Smooth muscle cell (in vitro differentiated cells): ENCODE measurements around the gene CXCL9. TPM values are rescaled to one million over a fixed set of nuclear protein-coding genes. Genes with fewer than 3 reads are reported as not detected.

Experiments used
- DNase-seq: peaks from one replicate; lab custom pipeline; 2025; ENCODE audit not compliant: unreplicated experiment; lab: John Stamatoyannopoulos, UW
- H2AFZ ChIP-seq: fragments of 200-600 bp; sonication (generic); 2 replicates; pipeline ENCODE4 v1.6.0; 2016; ENCODE audit warnings: antibody characterized with exemption, low read depth, mild to moderate bottlenecking
- H3F3A ChIP-seq: fragments of 200-600 bp; sonication (generic); 2 replicates; pipeline ENCODE4 v1.6.0; 2017; ENCODE audit warnings: antibody characterized with exemption, low read depth
- H3K27ac ChIP-seq: fragments of 200-600 bp; sonication (generic); 2 replicates; pipeline ENCODE4 v1.5.1; 2016; ENCODE audit warnings: low read depth, mild to moderate bottlenecking
- H3K27me3 ChIP-seq: fragments of 200-600 bp; sonication (generic); 2 replicates; pipeline ENCODE4 v1.6.1; 2016; ENCODE audit warnings: low read depth, mild to moderate bottlenecking
- H3K36me3 ChIP-seq: fragments of 200-600 bp; sonication (generic); 2 replicates; pipeline ENCODE4 v1.5.1; 2016; ENCODE audit warnings: low read depth
- H3K4me1 ChIP-seq: fragments of 200-600 bp; sonication (generic); 2 replicates; pipeline ENCODE4 v1.5.1; 2016; ENCODE audit warnings: low read depth
- H3K4me2 ChIP-seq: fragments of 200-600 bp; sonication (generic); 2 replicates; pipeline ENCODE4 v1.6.0; 2016; ENCODE audit warnings: mild to moderate bottlenecking
- H3K4me3 ChIP-seq: fragments of 200-600 bp; sonication (generic); 2 replicates; pipeline ENCODE4 v1.5.1; 2016; ENCODE audit warnings: mild to moderate bottlenecking
- H3K79me2 ChIP-seq: fragments of 200-600 bp; sonication (generic); 2 replicates; pipeline ENCODE4 v1.6.0; 2016; ENCODE audit warnings: low read depth, mild to moderate bottlenecking
- H3K9ac ChIP-seq: fragments of 200-600 bp; sonication (generic); 2 replicates; pipeline ENCODE4 v1.6.0; 2016; ENCODE audit warnings: low read depth
- H3K9me3 ChIP-seq: fragments of 200-600 bp; sonication (generic); replicated peaks from 2 replicates; pipeline ENCODE4 v1.5.1; 2016; ENCODE audit warnings: low read depth
- H4K20me1 ChIP-seq: fragments of 200-600 bp; sonication (generic); 2 replicates; pipeline ENCODE4 v1.6.0; 2016; ENCODE audit warnings: low read depth
- WGBS: methylation state at CpG from one replicate; pipeline ENCODE4 v1.1.7; 2016; ENCODE audit warnings: low lambda C conversion rate; 5-methylcytosine and 5-hydroxymethylcytosine counted together
- polyA plus RNA-seq: library from polyadenylated mRNA; unstranded; fragments of >200 nt; fragmentation: Nextera tagmentation; extraction: Ambion mirVana; gene quantifications from 2 replicates; pipeline ENCODE4 v1.2.1, GENCODE V29; 2016
- total RNA-seq: library from RNA; depleted of rRNA; stranded (reverse); fragments of >200 nt; gene quantifications from 2 replicates; pipeline ENCODE4 v1.2.3, GENCODE V29; 2014
- TF ChIP-seq, protein P1 (sequence below): fragments of 200-600 bp; sonication (generic); IDR thresholded peaks from 2 replicates; pipeline ENCODE4 v1.5.1; 2017; ENCODE audit warnings: borderline replicate concordance, mild to moderate bottlenecking, antibody characterized with exemption; ENCODE audit not compliant: insufficient read depth, poor library complexity, severe bottlenecking

The CXCL9 gene
- total and polyA plus RNA-seq, 2 experiments from 2014 or later = 0.16 to 0.45 TPM

DNA sequence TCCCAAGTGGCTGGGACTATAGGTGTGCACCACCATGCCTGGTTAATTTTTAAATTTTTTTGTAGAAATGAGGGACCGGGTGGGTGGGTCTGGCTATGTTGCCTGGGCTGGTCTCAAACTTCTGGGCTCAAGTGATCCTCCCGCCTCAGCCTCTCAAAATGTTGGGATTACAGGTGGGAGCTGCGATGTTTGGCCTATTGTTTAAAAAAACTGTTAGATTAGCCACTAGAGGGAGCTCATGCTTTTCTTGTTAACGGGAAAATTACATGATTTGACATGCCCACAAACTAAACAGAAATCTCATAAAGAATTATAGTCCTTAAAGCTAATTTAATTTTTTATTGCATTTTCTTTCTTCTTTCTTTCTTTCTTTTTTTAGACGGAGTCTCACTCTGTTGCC, 11.6 kb downstream of the CXCL9 start:
- no peak for DNase-seq
- Histone ChIP-seq H3K4me1 (no peaks in the 10 kb centered on the region), H3F3A (no peaks in the 10 kb centered on the region), H3K27me3 (no peaks in the 10 kb centered on the region), H2AFZ (no peak overlapping the region), H3K4me2 (no peak overlapping the region), H3K9ac (no peak overlapping the region), H3K79me2 (no peaks in the 10 kb centered on the region), H4K20me1 (no peaks in the 10 kb centered on the region), H3K9me3 (no peaks in the 10 kb centered on the region), H3K36me3 (no peaks in the 10 kb centered on the region), H3K4me3 (no peak overlapping the region), H3K27ac (no peak overlapping the region)
- TF ChIP-seq, protein P1, sequence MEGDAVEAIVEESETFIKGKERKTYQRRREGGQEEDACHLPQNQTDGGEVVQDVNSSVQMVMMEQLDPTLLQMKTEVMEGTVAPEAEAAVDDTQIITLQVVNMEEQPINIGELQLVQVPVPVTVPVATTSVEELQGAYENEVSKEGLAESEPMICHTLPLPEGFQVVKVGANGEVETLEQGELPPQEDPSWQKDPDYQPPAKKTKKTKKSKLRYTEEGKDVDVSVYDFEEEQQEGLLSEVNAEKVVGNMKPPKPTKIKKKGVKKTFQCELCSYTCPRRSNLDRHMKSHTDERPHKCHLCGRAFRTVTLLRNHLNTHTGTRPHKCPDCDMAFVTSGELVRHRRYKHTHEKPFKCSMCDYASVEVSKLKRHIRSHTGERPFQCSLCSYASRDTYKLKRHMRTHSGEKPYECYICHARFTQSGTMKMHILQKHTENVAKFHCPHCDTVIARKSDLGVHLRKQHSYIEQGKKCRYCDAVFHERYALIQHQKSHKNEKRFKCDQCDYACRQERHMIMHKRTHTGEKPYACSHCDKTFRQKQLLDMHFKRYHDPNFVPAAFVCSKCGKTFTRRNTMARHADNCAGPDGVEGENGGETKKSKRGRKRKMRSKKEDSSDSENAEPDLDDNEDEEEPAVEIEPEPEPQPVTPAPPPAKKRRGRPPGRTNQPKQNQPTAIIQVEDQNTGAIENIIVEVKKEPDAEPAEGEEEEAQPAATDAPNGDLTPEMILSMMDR = peak; percentile 77
- 15% methylated on average over 5 of the region's 5 CpGs for WGBS

DNA sequence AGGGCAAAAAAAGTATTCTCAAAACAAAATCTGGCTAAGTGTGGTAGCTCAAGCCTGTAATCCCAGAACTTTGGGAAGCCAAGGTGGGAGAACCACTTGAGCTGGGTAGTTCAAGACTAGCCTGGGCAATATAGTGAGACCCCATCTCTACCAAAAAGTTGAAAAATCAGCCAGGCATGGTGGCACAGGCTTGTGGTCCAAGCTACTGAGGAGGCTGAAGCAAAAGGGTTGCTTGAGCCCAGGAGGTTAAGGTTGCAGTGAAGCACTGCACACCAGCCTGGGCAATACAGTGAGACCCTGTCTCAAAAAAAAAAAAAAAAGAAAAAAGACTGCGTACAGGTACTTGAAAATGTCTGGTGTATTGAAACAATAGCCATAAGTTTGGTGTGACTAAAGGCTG, 14.8 kb downstream of the CXCL9 start:
- Histone ChIP-seq H3K27ac (no peak overlapping the region), H3K4me1 (peaks cover 13% of the 10 kb centered on the region), H3K36me3 (no peaks in the 10 kb centered on the region), H3K9ac (no peak overlapping the region), H3K27me3 (no peaks in the 10 kb centered on the region), H3K4me2 (no peak overlapping the region), H3K79me2 (peaks cover 28% of the 10 kb centered on the region), H4K20me1 (peaks cover 10% of the 10 kb centered on the region), H3K9me3 (no peaks in the 10 kb centered on the region), H3F3A (no peaks in the 10 kb centered on the region), H2AFZ (no peak overlapping the region), H3K4me3 (no peak overlapping the region)
- WGBS = 92% methylated on average over 1 of the region's 1 CpG
- TF ChIP-seq, protein P1 = no peak
- DNase-seq = no peak

DNA sequence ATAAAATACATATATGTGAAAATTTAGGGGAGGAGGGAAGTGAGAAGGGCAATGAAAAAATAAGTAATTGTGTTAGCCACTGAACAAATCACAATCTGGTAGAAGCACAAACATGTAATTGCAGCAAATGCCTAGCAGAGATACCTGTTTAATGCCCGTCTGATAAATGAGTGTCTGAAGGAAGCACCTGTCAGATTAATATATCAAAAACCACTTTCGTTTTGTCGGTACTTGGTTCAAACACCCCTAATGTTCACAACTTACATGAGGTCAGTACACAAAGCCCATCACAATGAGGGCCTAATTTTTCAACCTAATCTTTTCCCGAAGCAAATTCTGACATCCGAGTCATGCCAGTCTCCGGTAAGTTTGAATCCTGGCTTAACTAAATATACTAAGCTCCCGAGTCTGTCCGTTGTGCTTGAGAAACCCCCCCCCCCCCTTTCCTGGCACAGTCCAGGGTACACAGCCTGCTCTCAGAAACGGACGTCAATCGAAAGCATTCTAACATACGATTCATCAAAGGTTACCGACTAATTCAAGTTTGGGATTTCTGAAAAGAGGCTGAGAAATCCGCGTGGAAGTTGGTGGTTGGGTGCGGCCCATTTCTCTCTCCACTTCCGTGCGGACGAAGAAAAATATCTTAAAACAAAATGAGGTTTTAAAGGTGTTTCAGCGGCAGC, 17.3 kb downstream of the CXCL9 start:
- H3K9me3 ChIP-seq = no peaks in the 10 kb centered on the region
- H3K79me2 ChIP-seq = peaks cover 52% of the 10 kb centered on the region
- DNase-seq = no peak
- H3K27ac ChIP-seq = no peak overlapping the region
- TF ChIP-seq, protein P1 = no peak
- peaks cover 35% of the 10 kb centered on the region for H4K20me1 ChIP-seq
- H3K4me2 ChIP-seq = peak overlapping the region; percentile 91
- peak overlapping the region; percentile 73 for H3K4me3 ChIP-seq
- H2AFZ ChIP-seq = peak overlapping the region; percentile 95
- WGBS = 4% methylated on average over 20 of the region's 20 CpGs
- H3F3A ChIP-seq = no peaks in the 10 kb centered on the region
- H3K27me3 ChIP-seq = no peaks in the 10 kb centered on the region
- no peaks in the 10 kb centered on the region for H3K36me3 ChIP-seq
- peaks cover 13% of the 10 kb centered on the region for H3K4me1 ChIP-seq
- peak overlapping the region; percentile 68 for H3K9ac ChIP-seq

DNA sequence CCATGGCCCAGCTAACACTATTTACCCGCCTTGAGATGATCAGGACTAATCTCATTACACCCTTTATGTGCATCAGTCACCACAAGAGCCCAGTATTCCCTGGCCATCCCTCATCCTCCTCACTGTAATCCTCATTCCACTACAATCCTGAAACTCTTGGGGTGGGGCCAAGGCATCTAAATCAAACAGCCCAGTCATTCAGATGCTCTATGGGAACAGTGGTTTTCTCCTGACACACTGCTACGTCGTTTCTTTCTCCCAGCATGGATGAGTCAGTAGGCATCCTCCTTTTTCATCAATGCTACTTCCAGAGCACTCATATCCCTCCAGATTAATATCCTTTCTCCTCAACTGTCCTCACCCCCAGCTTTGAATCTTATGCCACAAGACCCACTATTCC, 22.2 kb downstream of the CXCL9 start:
- Histone ChIP-seq H2AFZ (no peak overlapping the region), H3K4me3 (no peak overlapping the region), H3K27me3 (no peaks in the 10 kb centered on the region), H3K36me3 (peaks cover 13% of the 10 kb centered on the region), H3F3A (no peaks in the 10 kb centered on the region), H3K9ac (no peak overlapping the region), H4K20me1 (peaks cover 71% of the 10 kb centered on the region), H3K79me2 (peaks cover 74% of the 10 kb centered on the region), H3K4me1 (peaks cover 13% of the 10 kb centered on the region), H3K9me3 (no peaks in the 10 kb centered on the region), H3K27ac (no peak overlapping the region), H3K4me2 (no peak overlapping the region)
- WGBS = 61% methylated on average over 3 of the region's 3 CpGs
- DNase-seq = no peak
- TF ChIP-seq, protein P1 = no peak
